Measurements from ENCODE around the gene SYNGR3.

Gene SYNGR3

GRCh38 chr16:1978476-1979120 lies 11.2 kb upstream of the SYNGR3 start:
- no peak for DNase-seq

DNA sequence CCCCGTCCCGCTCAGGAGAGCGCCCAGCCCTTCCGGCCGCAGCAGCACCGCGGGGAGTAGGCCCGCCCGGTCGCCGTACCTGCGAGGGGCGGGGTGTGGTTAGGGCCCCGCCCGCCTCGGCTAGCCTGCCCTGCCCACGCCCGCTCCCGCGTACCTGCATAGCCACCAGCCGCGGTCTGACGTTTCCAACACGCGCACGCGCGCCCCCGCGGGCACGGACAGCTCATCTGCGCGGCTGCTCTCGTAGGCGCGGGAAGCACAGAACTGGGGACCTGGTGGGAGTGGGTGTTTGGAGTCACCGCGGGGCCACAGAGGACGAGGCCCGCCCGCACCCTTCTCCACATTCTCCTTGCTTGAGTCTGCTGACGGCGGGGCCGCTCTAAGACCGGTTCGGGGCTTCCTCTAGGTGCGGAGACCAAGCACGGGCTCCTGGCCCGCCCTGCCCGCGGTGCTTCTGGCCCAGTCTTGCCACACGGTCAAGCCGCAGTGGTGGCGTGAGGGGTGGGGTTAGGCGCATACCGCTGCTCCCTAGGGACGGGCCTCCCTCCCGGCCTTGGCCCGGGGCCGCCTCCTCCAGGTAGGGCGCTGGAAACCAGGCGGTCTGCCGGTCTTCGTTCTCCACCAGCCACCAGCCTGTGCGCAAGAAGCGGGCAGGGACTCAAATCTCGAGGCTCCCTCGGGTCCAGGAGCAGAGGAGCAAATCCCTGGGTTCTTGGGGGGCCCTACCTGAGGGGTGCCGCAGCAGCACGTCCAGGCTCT lies 10.3 kb upstream of the SYNGR3 start:
- no peak for DNase-seq

GRCh38 chr16:1980030-1980769 lies 9.6 kb upstream of the SYNGR3 start:
- DNase-seq: no peak

DNA sequence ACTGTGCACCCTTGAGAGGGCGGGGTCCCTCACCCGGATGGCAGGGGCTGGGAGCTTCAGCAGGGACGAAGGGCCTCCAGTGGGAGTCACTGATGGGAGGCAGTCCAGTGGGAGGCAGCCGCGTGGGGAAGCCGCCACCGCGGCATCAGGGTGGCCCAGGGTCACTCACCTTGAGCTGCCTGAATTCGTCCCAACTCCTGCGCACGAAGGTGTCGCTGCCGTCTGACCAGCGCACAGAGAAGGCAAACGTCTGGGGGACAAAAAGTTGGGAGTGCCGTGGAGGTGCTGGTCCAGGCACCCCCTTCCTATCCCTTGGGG lies 9.0 kb upstream of the SYNGR3 start:
- no peak for DNase-seq

DNA sequence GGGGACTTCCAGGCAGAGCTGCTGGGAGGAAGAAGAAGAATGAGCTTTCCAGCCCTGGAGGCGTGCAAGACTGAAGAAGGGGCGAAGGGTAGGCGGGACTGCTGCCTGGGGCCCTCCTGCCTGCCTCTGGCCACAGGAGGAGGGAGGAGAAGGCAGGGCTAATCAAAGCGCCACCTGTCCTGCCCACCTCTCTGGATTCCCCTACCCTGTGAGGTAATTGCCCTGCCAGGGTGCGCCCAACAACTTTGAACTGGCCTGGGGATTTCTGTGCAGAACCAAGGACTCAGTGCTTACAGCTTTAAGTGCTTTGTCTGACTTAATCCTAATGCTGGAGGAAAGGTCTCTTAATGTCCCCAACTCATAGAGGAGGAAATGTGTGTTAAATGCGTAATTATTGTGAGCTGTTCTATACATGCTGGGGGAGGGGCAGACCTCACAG lies 8.4 kb upstream of the SYNGR3 start, which contains the start of gene NOXO1:
NOXO1 (minus strand) TSS at position 72 of the 439 bp plus-strand sequence. CDS start 290 bp downstream, outside the sequence.
- no peak for DNase-seq

DNA sequence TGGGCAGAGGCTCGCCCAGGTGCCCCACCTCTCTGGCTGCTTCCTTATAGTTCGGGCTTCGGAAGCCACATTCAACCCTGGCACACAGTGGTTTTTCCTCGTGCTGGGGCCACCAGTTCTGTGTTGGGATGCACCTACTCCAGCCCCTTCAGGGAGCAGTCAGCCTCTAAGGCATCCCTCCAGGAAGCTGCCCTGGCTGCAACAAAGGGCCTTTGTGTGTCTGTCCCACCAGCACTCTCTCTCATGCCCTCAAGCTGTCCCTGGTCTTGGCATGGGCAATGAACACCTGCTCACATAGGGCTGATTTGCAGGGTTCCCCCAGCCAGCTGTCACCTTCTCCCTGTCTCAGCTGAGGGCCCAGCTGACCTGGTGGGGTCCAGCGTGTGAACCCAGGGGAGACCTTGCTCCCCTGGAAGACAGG lies 7.7 kb upstream of the SYNGR3 start:
- no peak for DNase-seq

GRCh38 chr16:1982991-1983543 lies 6.7 kb upstream of the SYNGR3 start:
- no peak for DNase-seq

GRCh38 chr16:1983544-1984346 lies 6.0 kb upstream of the SYNGR3 start, which contains the start of gene GFER:
GFER (plus strand) TSS chr16:1984193; CDS start chr16:1984219, 26 bp downstream.
- DNase-seq: peak; percentile 91

- DNase-seq: no peak
These were observed 5.2 kb upstream of the SYNGR3 start for GRCh38 chr16:1984347-1985225.

DNA sequence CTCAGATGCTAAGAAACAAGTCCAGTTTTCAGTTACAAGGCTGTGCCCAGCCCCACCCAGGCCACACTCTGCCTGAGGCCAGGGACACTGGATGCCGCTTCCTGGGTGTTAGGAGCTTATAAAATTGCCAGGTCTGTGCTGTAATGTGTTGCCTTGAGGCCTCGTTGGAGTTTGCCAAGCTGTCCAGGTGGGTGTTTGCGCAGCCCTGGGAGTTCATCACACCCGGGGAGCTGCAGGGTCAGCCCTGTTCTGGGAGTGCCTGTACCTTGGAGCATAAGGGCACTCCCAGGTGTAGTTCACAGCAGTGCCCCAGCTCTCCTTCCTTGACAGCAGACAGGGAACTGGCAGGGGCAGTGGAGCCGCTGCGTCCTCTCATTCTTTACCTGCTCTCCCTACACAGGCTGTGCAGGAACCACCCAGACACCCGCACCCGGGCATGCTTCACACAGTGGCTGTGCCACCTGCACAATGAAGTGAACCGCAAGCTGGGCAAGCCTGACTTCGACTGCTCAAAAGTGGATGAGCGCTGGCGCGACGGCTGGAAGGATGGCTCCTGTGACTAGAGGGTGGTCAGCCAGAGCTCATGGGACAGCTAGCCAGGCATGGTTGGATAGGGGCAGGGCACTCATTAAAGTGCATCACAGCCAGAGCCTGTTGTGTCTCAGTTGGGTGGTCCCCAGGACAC lies 4.2 kb upstream of the SYNGR3 start:
- no peak for DNase-seq

GRCh38 chr16:1987198-1987597 lies 2.6 kb upstream of the SYNGR3 start:
- DNase-seq: no peak

- DNase-seq: no peak
These were observed 256 bp downstream of the SYNGR3 start for GRCh38 chr16:1990101-1990350.

DNA sequence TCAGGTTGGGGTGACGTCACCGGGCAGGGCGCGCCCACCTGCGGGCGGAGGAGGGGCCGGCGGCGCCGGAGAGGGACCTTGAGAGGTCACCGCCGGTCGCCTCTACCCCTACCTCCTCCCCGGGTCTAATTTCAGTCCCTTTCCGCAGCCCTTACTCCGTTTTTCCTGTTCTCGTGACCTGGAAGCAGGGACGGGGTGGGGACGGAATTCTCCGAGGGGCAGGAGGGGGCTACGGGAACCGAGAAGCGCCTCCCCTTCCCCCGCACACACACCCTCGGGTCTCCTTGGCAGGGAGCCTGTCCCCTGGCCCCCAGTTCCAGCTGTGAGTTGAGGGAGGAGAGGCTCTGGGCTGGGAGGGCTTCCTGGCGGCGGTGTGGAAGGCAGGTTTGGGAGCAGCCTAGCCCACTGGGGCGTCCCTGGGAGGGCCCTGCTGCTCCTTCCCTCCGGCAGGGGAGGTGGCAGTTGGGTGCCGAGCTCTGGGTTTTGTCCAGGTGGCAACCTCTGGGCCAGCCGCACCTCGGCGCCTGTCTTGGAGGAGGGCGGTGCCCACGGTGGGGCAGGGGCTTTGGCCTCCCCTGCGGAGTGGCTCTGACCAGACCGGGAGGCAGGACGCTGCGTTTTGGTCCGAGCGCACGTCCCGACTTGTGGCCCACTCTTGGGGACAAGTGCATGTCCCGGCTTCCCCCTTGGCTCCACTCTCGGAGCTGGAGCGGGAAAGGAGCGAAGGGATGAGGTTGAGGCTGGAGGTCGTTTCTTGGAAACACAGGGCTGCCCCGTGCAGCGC lies 773 bp downstream of the SYNGR3 start:
- DNase-seq: no peak

- DNase-seq: no peak
These were observed 1.4 kb downstream of the SYNGR3 start for GRCh38 chr16:1991135-1991551.

DNA sequence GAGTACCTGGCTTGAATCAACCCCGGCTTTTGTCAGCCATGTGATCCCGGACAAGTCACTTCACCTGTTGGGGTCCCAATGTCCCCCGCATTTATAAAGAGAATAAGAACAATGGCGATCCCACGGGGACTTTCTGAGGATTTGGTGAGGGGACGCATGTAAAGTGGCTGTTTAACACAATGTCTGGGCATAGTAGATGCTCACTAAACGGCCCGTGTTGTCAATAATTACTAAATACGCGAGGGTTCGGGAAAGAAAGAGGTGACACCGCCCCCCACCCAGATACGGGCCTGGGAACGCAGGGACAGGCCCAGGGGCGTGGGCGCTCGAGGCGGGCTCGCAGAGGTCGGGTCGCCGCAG lies 1.8 kb downstream of the SYNGR3 start:
- DNase-seq: no peak

DNA sequence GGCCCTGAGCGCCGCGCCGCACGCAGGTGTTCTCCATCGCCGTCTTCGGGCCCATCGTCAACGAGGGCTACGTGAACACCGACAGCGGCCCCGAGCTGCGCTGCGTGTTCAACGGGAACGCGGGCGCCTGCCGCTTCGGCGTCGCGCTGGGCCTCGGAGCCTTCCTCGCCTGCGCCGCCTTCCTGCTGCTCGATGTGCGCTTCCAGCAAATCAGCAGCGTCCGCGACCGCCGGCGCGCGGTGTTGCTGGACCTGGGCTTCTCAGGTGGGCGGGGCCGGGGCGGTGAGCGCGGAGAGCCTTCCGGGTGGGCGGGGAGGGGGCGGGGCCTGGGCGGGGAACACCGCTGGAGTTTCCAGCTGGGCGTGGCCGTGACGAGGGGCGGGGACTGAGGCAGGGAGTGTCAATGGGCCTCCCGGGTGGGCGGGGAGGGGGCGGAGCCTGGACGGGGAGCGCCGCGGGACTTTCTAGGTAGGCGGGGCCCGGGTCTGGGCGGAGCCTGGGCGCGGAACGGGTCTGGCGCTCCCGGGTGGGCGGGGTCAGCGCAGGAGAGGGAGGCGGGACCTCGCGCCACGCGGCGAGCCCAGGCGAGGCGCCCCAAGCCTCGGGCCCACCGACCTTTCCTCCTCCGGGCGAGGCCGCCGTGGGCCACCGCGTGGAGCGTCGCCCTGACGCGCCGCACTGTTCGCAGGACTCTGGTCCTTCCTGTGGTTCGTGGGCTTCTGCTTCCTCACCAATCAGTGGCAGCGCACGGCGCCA lies 2.4 kb downstream of the SYNGR3 start:
- DNase-seq: peak; percentile 92

DNA sequence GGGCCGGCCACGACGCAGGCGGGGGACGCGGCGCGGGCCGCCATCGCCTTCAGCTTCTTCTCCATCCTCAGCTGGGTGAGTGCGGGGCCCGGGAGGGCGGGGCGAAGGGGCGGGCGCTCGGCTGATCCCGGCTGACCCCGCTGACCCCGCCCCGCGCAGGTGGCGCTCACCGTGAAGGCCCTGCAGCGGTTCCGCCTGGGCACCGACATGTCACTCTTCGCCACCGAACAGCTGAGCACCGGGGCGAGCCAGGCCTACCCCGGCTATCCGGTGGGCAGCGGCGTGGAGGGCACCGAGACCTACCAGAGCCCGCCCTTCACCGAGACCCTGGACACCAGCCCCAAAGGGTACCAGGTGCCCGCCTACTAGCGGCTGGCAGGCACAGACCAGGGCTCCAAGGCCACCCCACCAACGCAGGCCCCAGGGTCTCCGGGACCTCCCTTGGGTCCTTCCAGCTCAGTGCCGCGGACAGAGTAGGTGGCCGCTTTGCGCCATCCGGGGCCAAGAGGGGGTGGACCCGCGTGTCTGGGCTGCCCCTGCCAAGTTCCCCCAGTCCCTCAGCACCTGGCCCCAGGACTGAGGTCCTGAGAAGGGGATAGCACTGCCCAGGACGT lies 3.0 kb downstream of the SYNGR3 start:
- no peak for DNase-seq

DNA sequence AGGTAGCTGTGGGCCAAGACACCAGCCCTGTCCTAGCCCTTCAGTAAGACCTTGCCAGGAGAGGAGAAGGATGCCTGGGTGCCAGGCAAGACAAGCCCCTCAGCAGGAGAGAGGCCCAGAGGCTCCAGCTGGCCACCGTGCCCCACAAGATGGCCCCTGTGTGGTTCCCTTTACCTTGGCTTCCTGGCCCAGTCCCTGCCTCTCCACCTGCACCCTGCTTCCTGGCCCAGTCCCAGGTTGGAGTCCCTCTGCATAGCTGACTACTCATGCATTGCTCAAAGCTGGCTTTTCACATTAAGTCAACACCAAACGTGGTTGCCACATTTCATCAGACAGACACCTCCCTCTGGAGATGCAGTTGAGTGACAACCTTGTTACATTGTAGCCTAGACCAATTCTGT lies 4.0 kb downstream of the SYNGR3 start:
- DNase-seq: no peak
